SK-N-SH (cell line): ENCODE measurements around the gene ZNF878. TPM values are rescaled to one million over a fixed set of nuclear protein-coding genes. Genes with fewer than 3 reads are reported as not detected.

Experiments
- CTCF ChIA-PET: fragments of 300-600, 350-600 bp; formaldehyde crosslinking; extraction: SDS; loops from one replicate; lab custom pipeline; 2021; lab: Yijun Ruan, JAX
- POLR2A ChIA-PET: fragments of 350-600 bp; sonication (Branson Sonifier 250); formaldehyde crosslinking; extraction: SDS; loops from one replicate; lab custom pipeline; 2020; ENCODE audit warnings: antibody characterized with exemption, inconsistent platforms; lab: Yijun Ruan, JAX
- DNase-seq: peaks from one replicate; pipeline ENCODE4 v3.0.0; 2012
- H2AFZ ChIP-seq: fragments of 200-600 bp; sonication (generic); 2 replicates; pipeline ENCODE4 v1.8.1; 2016; ENCODE audit warnings: antibody characterized with exemption, mild to moderate bottlenecking, low read depth
- H3F3A ChIP-seq: fragments of 200-600 bp; sonication (generic); replicated peaks from 2 replicates; pipeline ENCODE3; 2016; ENCODE audit warnings: antibody characterized with exemption, mild to moderate bottlenecking; ENCODE audit not compliant: insufficient read depth
- H3K27ac ChIP-seq, 2 experiments: fragments of 200-500 bp in 1 of 2; fragments of 200-600 bp in 1 of 2; sonication (Bioruptor generic) in 1 of 2; sonication (generic), shearing (Covaris generic) in 1 of 2; 2 replicates each; pipeline versions ENCODE4 v1.5.1 to v1.6.1; 2014 to 2016; ENCODE audit warnings: low read depth in 2 of 2, inconsistent platforms in 1 of 2, low read length in 1 of 2, mild to moderate bottlenecking in 1 of 2, mixed read lengths in 1 of 2
- H3K27me3 ChIP-seq: fragments of 200-600 bp; sonication (generic), shearing (Covaris generic); 2 replicates; pipeline ENCODE4 v1.6.1; 2016; ENCODE audit warnings: mixed run types; ENCODE audit not compliant: insufficient read depth
- H3K36me3 ChIP-seq, 2 experiments: fragments of 200-500 bp in 1 of 2; fragments of 200-600 bp in 1 of 2; sonication (Bioruptor generic) in 1 of 2; sonication (generic) in 1 of 2; replicated peaks in 1 of 2; 2 replicates each; pipeline versions ENCODE3 to v1.5.1; 2014 to 2016; ENCODE audit warnings: low read length in 1 of 2, mild to moderate bottlenecking in 1 of 2; ENCODE audit not compliant: insufficient read depth in 2 of 2, control insufficient read depth in 1 of 2
- H3K4me1 ChIP-seq, 2 experiments: fragments of 200-500 bp in 1 of 2; fragments of 200-600 bp in 1 of 2; sonication (Bioruptor generic) in 1 of 2; sonication (generic), shearing (Covaris generic) in 1 of 2; 2 replicates each; pipeline versions ENCODE4 v1.5.1 to v1.6.1; 2014 to 2016; ENCODE audit warnings: low read depth in 1 of 2, low read length in 1 of 2, mixed run types in 1 of 2; ENCODE audit not compliant: insufficient read depth in 2 of 2, control insufficient read depth in 1 of 2
- H3K4me2 ChIP-seq: fragments of 200-600 bp; sonication (generic), shearing (Covaris generic); 2 replicates; pipeline ENCODE4 v1.6.1; 2017; ENCODE audit warnings: mixed run types
- H3K4me3 ChIP-seq, 2 experiments: fragments of 200-500 bp in 1 of 2; fragments of 200-600 bp in 1 of 2; sonication (Bioruptor generic) in 1 of 2; sonication (generic), shearing (Covaris generic) in 1 of 2; 2 replicates each; pipeline versions ENCODE4 v1.5.1 to v1.8.1; 2014 to 2016; ENCODE audit warnings: low read depth in 2 of 2, inconsistent platforms in 1 of 2, low read length in 1 of 2, mild to moderate bottlenecking in 1 of 2, mixed read lengths in 1 of 2, moderate library complexity in 1 of 2
- H3K79me2 ChIP-seq: fragments of 200-600 bp; sonication (generic); 2 replicates; pipeline ENCODE4 v1.8.1; 2017; ENCODE audit warnings: mild to moderate bottlenecking; ENCODE audit not compliant: insufficient read depth
- H3K9ac ChIP-seq: fragments of 200-600 bp; sonication (generic); 2 replicates; pipeline ENCODE4 v1.6.1; 2017; ENCODE audit warnings: mixed run types
- H3K9me2 ChIP-seq: fragments of 200-600 bp; sonication (generic); 2 replicates; pipeline ENCODE4 v1.6.1; 2017; ENCODE audit warnings: mixed run types
- H3K9me3 ChIP-seq: fragments of 200-600 bp; sonication (generic); 2 replicates; pipeline ENCODE4 v1.6.1; 2017; ENCODE audit warnings: mixed run types, mild to moderate bottlenecking, moderate library complexity
- H4K20me1 ChIP-seq: fragments of 200-600 bp; sonication (generic); 2 replicates; pipeline ENCODE4 v1.6.1; 2017; ENCODE audit warnings: mild to moderate bottlenecking, mixed run types; ENCODE audit not compliant: insufficient read depth
- CHD2 ChIP-seq: fragments of 150-350 bp; IDR thresholded peaks from 2 replicates; pipeline ENCODE4 v1.6.1; 2018; ENCODE audit warnings: low read length; ENCODE audit not compliant: partially characterized antibody
- CTCF ChIP-seq: fragments of 200-600 bp; sonication (generic); IDR thresholded peaks from 2 replicates; pipeline ENCODE4 v1.6.1; 2017; ENCODE audit warnings: antibody characterized with exemption, mild to moderate bottlenecking, moderate library complexity
- ELF1 ChIP-seq: IDR thresholded peaks from 2 replicates; pipeline ENCODE4 v1.4.0; 2012
- EP300 ChIP-seq, 2 experiments: IDR thresholded peaks; 2 replicates each; pipeline versions ENCODE4 v1.4.0 to v1.6.1; 2012; ENCODE audit warnings: borderline replicate concordance in 1 of 2, low read depth in 1 of 2, low read length in 1 of 2
- EZH2phosphoT487 ChIP-seq: fragments of 200-600 bp; sonication (generic); IDR thresholded peaks from 2 replicates; pipeline ENCODE4 v1.6.1; 2017; ENCODE audit warnings: low read depth, mixed run types, mild to moderate bottlenecking, antibody characterized with exemption, moderate library complexity, borderline replicate concordance
- FOSL2 ChIP-seq: IDR thresholded peaks from 2 replicates; pipeline ENCODE4 v1.4.0; 2012; ENCODE audit warnings: low read depth, mild to moderate bottlenecking, moderate library complexity, borderline replicate concordance
- GABPA ChIP-seq: IDR thresholded peaks from 2 replicates; pipeline ENCODE4 v1.4.0; 2012; ENCODE audit warnings: low read depth, mild to moderate bottlenecking
- GATA2 ChIP-seq: sonication (generic); formaldehyde crosslinking; IDR thresholded peaks from 2 replicates; pipeline ENCODE4 v1.5.0; 2020; ENCODE audit warnings: mild to moderate bottlenecking, missing genetic modification reagents
- IRF3 ChIP-seq: fragments of 150-350 bp; IDR thresholded peaks from 2 replicates; pipeline ENCODE4 v1.6.1; 2016; ENCODE audit warnings: mild to moderate bottlenecking, low read depth, low read length
- JUND ChIP-seq: IDR thresholded peaks from 2 replicates; pipeline ENCODE4 v1.4.0; 2012
- MAX ChIP-seq: IDR thresholded peaks from 2 replicates; pipeline ENCODE4 v1.4.0; 2012; ENCODE audit warnings: low read depth
- MEF2A ChIP-seq: IDR thresholded peaks from 2 replicates; pipeline ENCODE4 v1.4.0; 2012; ENCODE audit warnings: low read depth, borderline replicate concordance
- NFIC ChIP-seq: IDR thresholded peaks from 2 replicates; pipeline ENCODE4 v1.4.0; 2012; ENCODE audit warnings: borderline replicate concordance
- NRF1 ChIP-seq: IDR thresholded peaks from 2 replicates; pipeline ENCODE4 v1.6.1; 2012; ENCODE audit warnings: low read depth, mild to moderate bottlenecking, low read length
- PBX3 ChIP-seq: IDR thresholded peaks from 2 replicates; pipeline ENCODE4; 2012
- POLR2AphosphoS5 ChIP-seq: IDR thresholded peaks from 2 replicates; pipeline ENCODE4 v1.6.1; 2012; ENCODE audit warnings: low read depth, low read length
- RFX5 ChIP-seq: IDR thresholded peaks from 2 replicates; pipeline ENCODE4 v1.6.1; 2012; ENCODE audit warnings: mild to moderate bottlenecking, improper control_type of control experiment, low read length
- RXRA ChIP-seq: IDR thresholded peaks from 2 replicates; pipeline ENCODE4 v1.4.0; 2012; ENCODE audit warnings: low read depth, mild to moderate bottlenecking, borderline replicate concordance
- SIN3A ChIP-seq: IDR thresholded peaks from 2 replicates; pipeline ENCODE4 v1.6.1; 2012; ENCODE audit warnings: low read depth, mild to moderate bottlenecking, low read length, moderate library complexity, borderline replicate concordance
- SMC3 ChIP-seq: IDR thresholded peaks from 2 replicates; pipeline ENCODE4 v1.6.1; 2012; ENCODE audit warnings: low read depth, low read length, improper control_type of control experiment
- TAF1 ChIP-seq: IDR thresholded peaks from 2 replicates; pipeline ENCODE4 v1.6.1; 2012; ENCODE audit warnings: low read depth, mild to moderate bottlenecking, low read length, moderate library complexity, borderline replicate concordance
- TCF12 ChIP-seq: IDR thresholded peaks from 2 replicates; pipeline ENCODE4 v1.4.0; 2012
- TEAD4 ChIP-seq: IDR thresholded peaks from 2 replicates; pipeline ENCODE4 v1.4.0; 2012; ENCODE audit warnings: mild to moderate bottlenecking, borderline replicate concordance; ENCODE audit not compliant: insufficient read depth
- USF1 ChIP-seq: IDR thresholded peaks from 2 replicates; pipeline ENCODE4 v1.4.0; 2012; ENCODE audit warnings: low read depth, borderline replicate concordance
- USF2 ChIP-seq: fragments of 150-350 bp; IDR thresholded peaks from 2 replicates; pipeline ENCODE4 v1.6.1; 2017; ENCODE audit warnings: antibody characterized with exemption, low read length, low read depth, borderline replicate concordance
- YY1 ChIP-seq: IDR thresholded peaks from 2 replicates; pipeline ENCODE4 v1.4.0; 2012; ENCODE audit warnings: low read depth, mild to moderate bottlenecking
- WGBS: methylation state at CpG from one replicate; pipeline ENCODE4 v1.1.6; 2017; ENCODE audit warnings: low lambda C conversion rate; 5-methylcytosine and 5-hydroxymethylcytosine counted together
- polyA plus RNA-seq, 3 experiments: library from polyadenylated mRNA; depleted of rRNA; stranded (reverse); fragments of >200 nt; gene quantifications; 2 replicates each; pipeline ENCODE4 v1.2.3, GENCODE V29; 2012

The ZNF878 gene
- polyA plus RNA-seq (2012; rRNA removed) = 0.05 TPM in 1 of 2 replicates, not detected in the other
- polyA plus RNA-seq (2012; cell fraction: cytosol; rRNA removed) = 0.03 and 0.05 TPM in 2 replicates
- polyA plus RNA-seq (2012; cell fraction: nucleus; rRNA removed) = 0.06 TPM in 1 of 2 replicates, not detected in the other

- H3K9me3 ChIP-seq = no peaks in the 10 kb centered on the region
- no peaks in the 10 kb centered on the region for H3F3A ChIP-seq
- peak within 1 kb of the TSS; percentile 91 for H2AFZ ChIP-seq
- ChIA-PET CTCF (interaction anchor here (0.9 to 2.7 kb wide), 12 partner anchors 12 to 255 kb away, joined by 3 to 13 read pairs (median 4); partner anchors contain the start of genes ZNF20, ZNF433, ZNF700 and ZNF763), POLR2A (interaction anchor here (0.6 to 2.2 kb wide), 5 partner anchors 14 to 89 kb away, joined by 3 to 23 read pairs (median 6); partner anchors contain the start of genes ZNF20 and ZNF433)
- H3K4me1 ChIP-seq = no peaks in the 10 kb centered on the region; a peak in 1 of 4 replicates
- H3K27me3 ChIP-seq = no peaks in the 10 kb centered on the region
- no peaks in the 10 kb centered on the region for H4K20me1 ChIP-seq
- no peaks in the 10 kb centered on the region for H3K79me2 ChIP-seq
- peak within 1 kb of the TSS; percentile 93 for H3K4me2 ChIP-seq
- peak; percentile 96 for DNase-seq
- 16% methylated on average over 12 of the region's 46 CpGs for WGBS
- peak within 1 kb of the TSS; percentile 58 for H3K9ac ChIP-seq
- no peaks in the 10 kb centered on the region for H3K9me2 ChIP-seq
- peak within 1 kb of the TSS; percentile 58 to 69 for H3K4me3 ChIP-seq
- H3K36me3 ChIP-seq = no peaks in the 10 kb centered on the region
- peak within 1 kb of the TSS in 1 of 2 experiments; percentile 66; a peak in 2 of 4 replicates for H3K27ac ChIP-seq
- TF ChIP-seq CTCF (peak; percentile 33), MAX (peak; percentile 58; the same call in 1 of the 2 replicates), GABPA (no peak), SIN3A (no peak), JUND (no peak), EP300 (IDR thresholded peaks at IDR 0.05; ENCODE audit: borderline replicate concordance in 1 of 2, low read depth in 1 of 2, low read length in 1 of 2) (no peak), CHD2 (peak; percentile 68), USF1 (no peak), USF2 (no peak), GATA2 (CRISPR knock-in tag) (no peak), NRF1 (no peak), RXRA (no peak), YY1 (no peak), TAF1 (peak; percentile 93), RFX5 (peak; percentile 43), TCF12 (no peak), EZH2phosphoT487 (no peak), FOSL2 (no peak), NFIC (no peak), TEAD4 (no peak), SMC3 (no peak), PBX3 (peak; percentile 94), ELF1 (no peak), MEF2A (no peak), IRF3 (no peak), POLR2AphosphoS5 (peak; percentile 95)
Observed at GRCh38 chr19:12052497-12053169, at the start of gene ZNF878. TSS of gene ZNF878 (minus strand) at chr19:12052961. CDS start at chr19:12052801, 160 bp downstream.
